Stimulated activated naive CD8-positive, alpha-beta T cell treated with anti-CD3 and anti-CD28 coated beads, Interleukin-15, amount 100 ng/mL, for 72 hours (primary cell): ENCODE results near the gene GIT2.

Experiments
- ATAC-seq: fragments of 150-1000 bp; cut with Tn5 transposase; 2 replicates; pipeline ENCODE4 v1.10.0; 2021; ENCODE audit warnings: mild to moderate bottlenecking, moderate library complexity
- DNase-seq, 2 donors: peaks; one replicate each; pipeline ENCODE4 v3.0.0; 2021 to 2022
- H3K27ac Mint-ChIP-seq, 2 donors: one replicate each; pipeline ENCODE4 v1.8.0; 2022; ENCODE audit warnings: mild to moderate bottlenecking in 2 of 2, mixed read lengths in 2 of 2, moderate library complexity in 2 of 2
- H3K27me3 Mint-ChIP-seq: one replicate; pipeline ENCODE4 v1.8.0; 2022; ENCODE audit warnings: mixed read lengths
- H3K4me1 Mint-ChIP-seq: one replicate; pipeline ENCODE4 v1.8.0; 2022; ENCODE audit warnings: mild to moderate bottlenecking, mixed read lengths
- H3K4me3 Mint-ChIP-seq, 2 donors: one replicate each; pipeline ENCODE4 v1.8.0; 2022; ENCODE audit warnings: mild to moderate bottlenecking in 2 of 2, mixed read lengths in 2 of 2, moderate library complexity in 1 of 2
- H3K9me3 Mint-ChIP-seq, 2 donors: one replicate each; pipeline ENCODE4 v1.8.0; 2022; ENCODE audit warnings: mixed read lengths in 2 of 2

Gene GIT2

GRCh38 chr12:109888179-109889020, 107.8 kb downstream of the GIT2 start:
- DNase-seq (peak in 1 of 2 donors; percentile 21), ATAC-seq (peak; percentile 79)
- peaks cover 36% of the 10 kb centered on the region for H3K4me1 Mint-ChIP-seq
- H3K4me3 Mint-ChIP-seq, result peak overlapping the region; percentile 54 to 60
- H3K9me3 Mint-ChIP-seq, result no peaks in the 10 kb centered on the region
- H3K27me3 Mint-ChIP-seq, result no peaks in the 10 kb centered on the region
- peak overlapping the region; percentile 92 to 99 for H3K27ac Mint-ChIP-seq

GRCh38 chr12:109885616-109886015, 110.6 kb downstream of the GIT2 start:
- ATAC-seq, result no peak
- H3K4me1 Mint-ChIP-seq, result peaks cover 31% of the 10 kb centered on the region
- H3K27me3 Mint-ChIP-seq, result no peaks in the 10 kb centered on the region
- no peak overlapping the region for H3K27ac Mint-ChIP-seq
- no peak overlapping the region for H3K4me3 Mint-ChIP-seq
- no peaks in the 10 kb centered on the region for H3K9me3 Mint-ChIP-seq
- DNase-seq, result no peak

DNA sequence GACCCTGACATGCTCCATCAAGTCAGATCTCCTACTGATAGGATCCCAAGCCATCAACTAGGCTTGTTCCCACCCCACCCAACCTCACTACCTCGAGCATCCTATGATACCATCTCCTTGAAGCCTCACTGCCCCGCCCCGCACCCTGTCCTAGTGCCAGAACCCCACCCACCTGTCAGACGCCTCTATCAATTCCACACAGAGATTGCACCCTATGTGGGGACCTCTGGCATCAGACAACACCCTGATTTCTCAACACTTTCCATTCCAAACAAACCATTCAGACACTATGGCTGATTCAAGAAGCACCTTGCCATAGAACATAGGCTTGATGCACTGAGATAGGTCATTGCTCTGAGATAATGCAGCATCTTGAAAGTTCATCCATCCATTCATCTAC, 112.7 kb downstream of the GIT2 start:
- Mint-ChIP-seq H3K27me3 (no peaks in the 10 kb centered on the region), H3K4me1 (peaks cover 34% of the 10 kb centered on the region), H3K27ac (no peak overlapping the region), H3K4me3 (no peak overlapping the region), H3K9me3 (no peaks in the 10 kb centered on the region)
- no peak for DNase-seq
- no peak for ATAC-seq

- peak overlapping the region in 1 of 2 donors; percentile 73 for H3K4me3 Mint-ChIP-seq
- H3K27ac Mint-ChIP-seq, result no peak overlapping the region
- ATAC-seq (no peak), DNase-seq (no peak)
- peaks cover 35% of the 10 kb centered on the region for H3K4me1 Mint-ChIP-seq
- no peaks in the 10 kb centered on the region for H3K9me3 Mint-ChIP-seq
- no peaks in the 10 kb centered on the region for H3K27me3 Mint-ChIP-seq
Measured at GRCh38 chr12:109881752-109882151, 114.4 kb downstream of the GIT2 start.

DNA sequence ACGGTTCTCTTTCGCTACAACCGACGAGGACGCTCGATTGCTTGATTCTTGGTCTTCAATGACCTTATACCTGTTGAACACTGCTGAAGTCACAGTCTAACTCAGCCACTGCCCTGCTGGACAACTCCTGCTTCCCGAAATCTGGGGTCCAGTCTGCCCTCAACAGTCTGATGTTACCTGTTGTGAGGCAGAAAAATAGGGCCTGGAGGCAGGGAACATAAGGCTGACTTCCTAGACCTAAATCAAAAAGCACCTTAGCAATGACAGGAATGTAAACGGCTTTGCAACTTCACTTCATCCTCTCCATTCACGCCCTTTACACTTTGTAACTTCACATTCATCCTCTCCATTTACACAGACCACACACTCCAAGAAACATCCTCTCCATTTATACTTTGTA, 115.2 kb downstream of the GIT2 start:
- peak overlapping the region; percentile 59 to 73 for H3K4me3 Mint-ChIP-seq
- H3K9me3 Mint-ChIP-seq, result no peaks in the 10 kb centered on the region
- DNase-seq (no peak), ATAC-seq (no peak)
- H3K27me3 Mint-ChIP-seq, result no peaks in the 10 kb centered on the region
- H3K27ac Mint-ChIP-seq, result peak overlapping the region; percentile 67 to 69
- H3K4me1 Mint-ChIP-seq, result peaks cover 42% of the 10 kb centered on the region

DNA sequence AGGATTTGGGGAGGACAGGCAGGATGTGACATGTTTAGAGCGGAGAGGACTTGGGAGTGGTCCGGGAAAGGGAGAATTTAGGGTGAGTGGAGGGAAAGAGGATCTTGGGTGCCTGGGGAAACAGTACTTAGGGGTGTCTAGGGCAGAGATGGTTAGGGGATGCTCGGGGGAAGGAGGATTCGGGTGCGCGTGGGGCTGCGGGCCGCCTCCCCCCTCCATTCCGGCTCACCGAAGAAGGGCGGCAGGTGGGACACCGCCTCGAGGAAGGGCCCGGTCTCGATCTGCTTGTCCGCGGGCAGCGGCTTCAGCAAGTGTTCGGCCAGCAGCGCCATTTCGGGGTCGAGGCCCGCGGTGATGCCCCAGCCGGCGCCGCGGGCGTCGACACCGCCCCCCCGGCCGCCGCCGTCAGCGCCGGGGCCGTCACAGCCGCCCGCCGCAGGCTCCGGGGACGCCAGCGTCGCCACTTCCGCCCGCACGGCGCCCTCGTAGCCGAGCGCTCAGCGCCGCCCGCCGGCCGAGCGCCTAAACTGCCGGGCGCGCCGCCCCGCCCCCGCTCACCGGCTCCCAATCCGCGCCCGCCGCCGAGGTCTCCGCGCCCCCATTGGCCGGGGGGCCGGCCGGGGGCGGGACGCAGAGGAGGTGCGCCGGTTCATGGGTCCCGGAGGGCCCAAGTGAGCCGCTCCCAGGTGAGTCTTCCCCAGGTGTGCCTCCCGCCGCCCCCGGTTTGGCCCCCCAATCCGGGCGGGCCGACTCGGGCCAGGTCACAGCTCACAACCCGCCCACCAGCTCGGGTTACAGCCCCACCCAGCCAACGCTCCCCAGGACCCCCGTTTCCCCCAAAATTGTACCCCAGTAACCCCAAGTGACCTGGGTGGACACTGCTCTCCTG, 115.9 kb downstream of the GIT2 start, which contains the start of gene GLTP:
Gene GLTP, minus strand, starts transcription at position 499 of the 889 bp plus-strand sequence. Its CDS starts 167 bp downstream, at position 332.
- Mint-ChIP-seq H3K4me1 (peaks cover 48% of the 10 kb centered on the region), H3K4me3 (peak within 1 kb of the TSS; percentile 88 to 92)

More for the DNA sequence above, 115.9 kb downstream of the GIT2 start, which contains the start of gene GLTP:
- Mint-ChIP-seq H3K27me3 (no peaks in the 10 kb centered on the region), H3K27ac (peak within 1 kb of the TSS; percentile 92 to 95), H3K9me3 (no peaks in the 10 kb centered on the region)
- DNase-seq (peak; percentile 90 to 94), ATAC-seq (peak; percentile 96)
